Vagina (tissue), 2 donors: ENCODE results near the gene ARHGEF28.

ENCODE experiments used
- POLR2A ChIP-seq, 2 donors: fragments of 450-650 bp; IDR thresholded peaks; one replicate each; pipeline ENCODE4 v1.6.1; 2017; ENCODE audit warnings: antibody characterized with exemption in 2 of 2, mild to moderate bottlenecking in 2 of 2, moderate library complexity in 2 of 2
- POLR2AphosphoS5 ChIP-seq, 2 donors: sonication (generic); formaldehyde crosslinking; IDR thresholded peaks; one replicate each; pipeline ENCODE4 v1.9.0; 2017; ENCODE audit warnings: antibody characterized with exemption in 2 of 2, mild to moderate bottlenecking in 2 of 2, low read depth in 1 of 2; ENCODE audit not compliant: insufficient read depth in 1 of 2
- TF ChIP-seq, protein P1 (sequence below), 3 experiments: fragments of 450-650 bp in 2 of 3; fragments of 200-600 bp in 1 of 3; sonication (generic) in 1 of 3; IDR thresholded peaks; one replicate each; pipeline ENCODE4 v1.5.1; 2017 to 2019; ENCODE audit warnings: antibody characterized with exemption in 3 of 3, mild to moderate bottlenecking in 2 of 3, moderate library complexity in 2 of 3

DNA sequence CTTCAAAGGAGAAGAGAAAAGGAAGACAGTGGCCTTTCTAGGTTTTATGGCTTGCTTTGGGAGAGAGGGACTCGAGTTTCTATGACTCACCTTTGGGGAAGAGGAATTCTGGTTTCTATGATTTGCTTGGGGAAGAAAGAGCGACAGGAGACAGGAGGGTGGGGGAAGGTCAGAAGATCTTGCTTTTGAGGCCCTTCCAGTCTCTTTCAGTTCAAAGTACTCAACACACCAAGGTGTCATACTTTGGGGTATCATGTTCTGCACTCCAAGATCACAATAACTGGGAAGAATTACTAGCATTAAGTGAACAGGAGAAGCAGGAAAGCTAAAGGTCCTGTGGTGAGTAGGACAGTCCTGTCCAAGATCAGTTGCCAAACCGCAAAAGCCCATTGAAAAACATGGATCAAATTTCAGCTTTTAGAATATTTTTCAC, 324.5 kb downstream of the ARHGEF28 start:
- TF ChIP-seq, protein P1, sequence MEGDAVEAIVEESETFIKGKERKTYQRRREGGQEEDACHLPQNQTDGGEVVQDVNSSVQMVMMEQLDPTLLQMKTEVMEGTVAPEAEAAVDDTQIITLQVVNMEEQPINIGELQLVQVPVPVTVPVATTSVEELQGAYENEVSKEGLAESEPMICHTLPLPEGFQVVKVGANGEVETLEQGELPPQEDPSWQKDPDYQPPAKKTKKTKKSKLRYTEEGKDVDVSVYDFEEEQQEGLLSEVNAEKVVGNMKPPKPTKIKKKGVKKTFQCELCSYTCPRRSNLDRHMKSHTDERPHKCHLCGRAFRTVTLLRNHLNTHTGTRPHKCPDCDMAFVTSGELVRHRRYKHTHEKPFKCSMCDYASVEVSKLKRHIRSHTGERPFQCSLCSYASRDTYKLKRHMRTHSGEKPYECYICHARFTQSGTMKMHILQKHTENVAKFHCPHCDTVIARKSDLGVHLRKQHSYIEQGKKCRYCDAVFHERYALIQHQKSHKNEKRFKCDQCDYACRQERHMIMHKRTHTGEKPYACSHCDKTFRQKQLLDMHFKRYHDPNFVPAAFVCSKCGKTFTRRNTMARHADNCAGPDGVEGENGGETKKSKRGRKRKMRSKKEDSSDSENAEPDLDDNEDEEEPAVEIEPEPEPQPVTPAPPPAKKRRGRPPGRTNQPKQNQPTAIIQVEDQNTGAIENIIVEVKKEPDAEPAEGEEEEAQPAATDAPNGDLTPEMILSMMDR (IDR thresholded peaks at IDR 0.05) = no peak
- no peak for TF ChIP-seq POLR2AphosphoS5 (IDR thresholded peaks at IDR 0.05; ENCODE audit: insufficient read depth in 1 of 2, low read depth in 1 of 2)
- no peak for TF ChIP-seq POLR2A (IDR thresholded peaks at IDR 0.05)
